GM21576 (cell line): ENCODE results near the gene PWP1.
A peak's percentile ranks its signal among the peaks of the same experiment; 100 is the strongest.

Source experiments
- ATAC-seq: cut with Tn5 transposase; IDR thresholded peaks from one replicate; pipeline ENCODE4 v1.9.1; 2021; ENCODE audit warnings: mild to moderate bottlenecking, moderate library complexity; ENCODE audit not compliant: unreplicated experiment

Gene PWP1

GRCh38 chr12:107685360-107686248 lies at the start of gene PWP1:
PWP1 (plus strand) TSS chr12:107685799; CDS start chr12:107685900, 101 bp downstream.
- peak; percentile 85 for ATAC-seq

- ATAC-seq: no peak
Measured at GRCh38 chr12:107641154-107641553, 44.4 kb upstream of the PWP1 start.

- no peak for ATAC-seq
Measured at GRCh38 chr12:107642240-107642639, 43.4 kb upstream of the PWP1 start.

GRCh38 chr12:107645630-107646333 lies 39.8 kb upstream of the PWP1 start:
- ATAC-seq: no peak

GRCh38 chr12:107646436-107646835 lies 39.2 kb upstream of the PWP1 start:
- ATAC-seq: no peak

GRCh38 chr12:107649661-107650061 lies 35.9 kb upstream of the PWP1 start:
- no peak for ATAC-seq

GRCh38 chr12:107650977-107651376 lies 34.6 kb upstream of the PWP1 start:
- ATAC-seq: no peak

- no peak for ATAC-seq
Measured at GRCh38 chr12:107651571-107652449, 33.8 kb upstream of the PWP1 start.

GRCh38 chr12:107653519-107653918 lies 32.1 kb upstream of the PWP1 start:
- ATAC-seq: no peak

- ATAC-seq: no peak
Measured at GRCh38 chr12:107654873-107655272, 30.7 kb upstream of the PWP1 start.

GRCh38 chr12:107655281-107656065 lies 30.1 kb upstream of the PWP1 start:
- ATAC-seq: no peak

GRCh38 chr12:107656302-107656701 lies 29.3 kb upstream of the PWP1 start:
- ATAC-seq: no peak

GRCh38 chr12:107657133-107657532 lies 28.5 kb upstream of the PWP1 start:
- ATAC-seq: no peak

GRCh38 chr12:107657621-107658020 lies 28.0 kb upstream of the PWP1 start:
- no peak for ATAC-seq

GRCh38 chr12:107660235-107660634 lies 25.4 kb upstream of the PWP1 start:
- ATAC-seq: no peak

- no peak for ATAC-seq
Measured at GRCh38 chr12:107660861-107661415, 24.7 kb upstream of the PWP1 start.

GRCh38 chr12:107661830-107662229 lies 23.8 kb upstream of the PWP1 start:
- ATAC-seq: no peak

GRCh38 chr12:107662484-107662883 lies 23.1 kb upstream of the PWP1 start:
- no peak for ATAC-seq

GRCh38 chr12:107663277-107663676 lies 22.3 kb upstream of the PWP1 start:
- ATAC-seq: no peak

- no peak for ATAC-seq
Measured at GRCh38 chr12:107666009-107666408, 19.6 kb upstream of the PWP1 start.
